SJSA1 (cell line): ENCODE measurements around the gene PLA2G3. TPM values are rescaled to one million over a fixed set of nuclear protein-coding genes. Genes with fewer than 3 reads are reported as not detected.
"Not testable (repeated sequence)": the region's sequence is repeated elsewhere in the genome, so short reads cannot be mapped to it uniquely, and the experiment has no call there.

Experiments used
- DNase-seq, 2 experiments: peaks; one replicate each; pipeline ENCODE4 v3.0.0-alpha.2; 2015 to 2020; ENCODE audit warnings: low spot score in 2 of 2, low read depth in 1 of 2
- H3K27ac ChIP-seq: fragments of 250-450 bp; sonication (Bioruptor Pico); 2 replicates; pipeline ENCODE4 v1.5.1; 2020; ENCODE audit warnings: mild to moderate bottlenecking, moderate library complexity
- H3K27me3 ChIP-seq: fragments of 250-450 bp; sonication (Bioruptor Pico); replicated peaks from 2 replicates; pipeline ENCODE4 v1.5.1; 2020; ENCODE audit warnings: mild to moderate bottlenecking, moderate library complexity
- H3K36me3 ChIP-seq: fragments of 250-450 bp; sonication (Bioruptor Pico); 2 replicates; pipeline ENCODE4 v1.5.1; 2020; ENCODE audit warnings: mild to moderate bottlenecking
- H3K4me1 ChIP-seq: fragments of 250-450 bp; sonication (Bioruptor Pico); replicated peaks from 2 replicates; pipeline ENCODE4 v1.6.1; 2021; ENCODE audit warnings: mild to moderate bottlenecking
- H3K4me3 ChIP-seq: fragments of 250-450 bp; sonication (Bioruptor Pico); 2 replicates; pipeline ENCODE4 v1.5.1; 2020; ENCODE audit warnings: mild to moderate bottlenecking
- H3K9me3 ChIP-seq: fragments of 250-450 bp; sonication (Bioruptor Pico); replicated peaks from 2 replicates; pipeline ENCODE4 v1.5.1; 2020; ENCODE audit warnings: mild to moderate bottlenecking
- total RNA-seq: library from RNA; depleted of rRNA; stranded (reverse); fragments of >200 nt; shearing (Covaris generic); gene quantifications from 2 replicates; pipeline ENCODE4 v1.2.3, GENCODE V29; 2014

Gene PLA2G3
- total RNA-seq, 1 experiment from 2014 or later: not detected

- H3K9me3 ChIP-seq: no peaks in the 10 kb centered on the region
- H3K4me1 ChIP-seq: peaks cover 6% of the 10 kb centered on the region
- H3K27me3 ChIP-seq: no peaks in the 10 kb centered on the region
- no peaks in the 10 kb centered on the region for H3K36me3 ChIP-seq
- DNase-seq: no peak
- H3K27ac ChIP-seq: no peak overlapping the region
- H3K4me3 ChIP-seq: no peak overlapping the region
These were observed 15.4 kb downstream of the PLA2G3 start for GRCh38 chr22:31124811-31125465.

DNA sequence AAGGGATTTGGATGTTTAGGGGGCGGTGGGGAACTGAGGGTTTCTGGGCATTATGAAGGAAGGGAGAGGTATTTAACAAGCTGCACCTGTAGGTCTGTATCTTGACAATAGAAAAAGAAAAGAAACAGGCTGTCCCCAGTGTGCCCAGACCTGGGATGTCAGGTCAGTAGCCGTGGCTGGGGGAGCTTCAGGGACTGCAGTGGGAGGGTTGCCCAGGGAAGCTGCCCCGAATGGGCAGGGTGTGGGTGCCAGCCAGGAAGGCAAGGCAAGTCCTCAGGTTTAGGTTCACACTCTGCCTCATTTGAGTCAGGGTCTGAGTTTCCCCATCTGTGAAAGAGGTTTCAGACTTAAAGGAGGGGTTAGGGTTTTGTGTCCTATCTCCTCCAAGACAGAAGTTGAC, 16.0 kb downstream of the PLA2G3 start:
- no peak for DNase-seq
- Histone ChIP-seq H3K4me3 (no peak overlapping the region), H3K9me3 (no peaks in the 10 kb centered on the region), H3K4me1 (peaks cover 6% of the 10 kb centered on the region), H3K27ac (no peak overlapping the region), H3K27me3 (no peaks in the 10 kb centered on the region), H3K36me3 (no peaks in the 10 kb centered on the region)

- H3K9me3 ChIP-seq: no peaks in the 10 kb centered on the region
- H3K36me3 ChIP-seq: no peaks in the 10 kb centered on the region
- H3K4me1 ChIP-seq: peaks cover 6% of the 10 kb centered on the region
- no peaks in the 10 kb centered on the region for H3K27me3 ChIP-seq
- no peak overlapping the region for H3K27ac ChIP-seq
- peak overlapping the region; percentile 26; the same call in 1 of the 2 replicates for H3K4me3 ChIP-seq
- no peak for DNase-seq
These were observed 17.1 kb downstream of the PLA2G3 start for GRCh38 chr22:31123292-31123602.

DNA sequence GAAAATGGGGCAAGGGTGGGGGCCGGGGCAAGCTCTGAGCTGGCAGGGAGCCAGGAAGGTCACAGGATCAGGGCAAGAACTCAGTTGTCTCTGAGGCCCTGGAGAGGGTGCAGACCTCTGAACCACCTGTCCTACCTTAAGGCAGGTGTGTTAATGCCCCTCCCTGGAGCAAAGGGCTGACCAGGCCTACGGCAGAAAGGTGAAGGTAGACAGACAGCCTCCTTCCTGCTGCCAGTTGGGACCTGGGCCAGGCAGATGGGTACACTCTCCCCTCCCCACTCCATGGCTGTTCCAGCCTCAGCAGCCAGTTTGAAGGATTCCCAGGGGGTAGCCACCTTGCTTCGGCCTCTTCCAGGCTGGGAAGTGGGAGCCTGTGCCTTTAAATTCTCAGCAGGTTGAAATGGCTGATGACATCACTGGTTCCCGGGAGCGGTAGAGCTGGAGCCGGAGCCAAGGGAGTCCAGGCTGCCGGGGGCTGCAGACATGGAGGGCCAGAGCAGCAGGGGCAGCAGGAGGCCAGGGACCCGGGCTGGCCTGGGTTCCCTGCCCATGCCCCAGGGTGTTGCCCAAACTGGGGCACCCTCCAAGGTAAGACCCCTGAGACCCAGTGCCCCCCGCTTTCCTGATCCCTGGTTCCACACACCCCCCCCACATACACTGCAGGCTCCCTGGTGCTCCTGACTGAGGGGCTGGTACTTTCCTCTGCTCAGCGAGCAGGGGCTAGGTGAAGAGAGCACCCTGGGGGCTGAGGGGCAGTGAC, 17.6 kb downstream of the PLA2G3 start, which contains the start of gene INPP5J:
TSS of gene INPP5J (plus strand) at position 435 of the 760 bp plus-strand sequence. CDS start at position 484, 49 bp downstream.
- Histone ChIP-seq H3K27me3 (no peaks in the 10 kb centered on the region), H3K27ac (no peak within 1 kb of the TSS), H3K4me3 (peak within 1 kb of the TSS; percentile 26), H3K4me1 (peaks cover 6% of the 10 kb centered on the region), H3K9me3 (no peaks in the 10 kb centered on the region), H3K36me3 (no peaks in the 10 kb centered on the region)
- DNase-seq: no peak

GRCh38 chr22:31122196-31122531, 18.1 kb downstream of the PLA2G3 start:
- Histone ChIP-seq H3K27me3 (no peaks in the 10 kb centered on the region), H3K4me3 (no peak overlapping the region), H3K9me3 (no peaks in the 10 kb centered on the region), H3K36me3 (no peaks in the 10 kb centered on the region), H3K27ac (no peak overlapping the region), H3K4me1 (peaks cover 6% of the 10 kb centered on the region)
- no peak for DNase-seq

- Histone ChIP-seq H3K9me3 (no peaks in the 10 kb centered on the region), H3K4me3 (no peak overlapping the region), H3K27me3 (no peaks in the 10 kb centered on the region), H3K27ac (no peak overlapping the region), H3K36me3 (no peaks in the 10 kb centered on the region), H3K4me1 (peaks cover 6% of the 10 kb centered on the region)
- no peak for DNase-seq
These were observed 18.9 kb downstream of the PLA2G3 start for GRCh38 chr22:31121403-31121802.

- H3K36me3 ChIP-seq: no peaks in the 10 kb centered on the region
- H3K27me3 ChIP-seq: no peaks in the 10 kb centered on the region
- H3K4me1 ChIP-seq: peaks cover 6% of the 10 kb centered on the region
- H3K4me3 ChIP-seq: no peak overlapping the region
- DNase-seq: no peak
- no peak overlapping the region for H3K27ac ChIP-seq
- no peaks in the 10 kb centered on the region for H3K9me3 ChIP-seq
These were observed 19.7 kb downstream of the PLA2G3 start for GRCh38 chr22:31120642-31121041.

GRCh38 chr22:31120230-31120629, 20.1 kb downstream of the PLA2G3 start:
- Histone ChIP-seq H3K27me3 (no peaks in the 10 kb centered on the region), H3K4me1 (peaks cover 6% of the 10 kb centered on the region), H3K27ac (no peak overlapping the region), H3K4me3 (no peak overlapping the region), H3K9me3 (no peaks in the 10 kb centered on the region), H3K36me3 (no peaks in the 10 kb centered on the region)
- DNase-seq: no peak

DNA sequence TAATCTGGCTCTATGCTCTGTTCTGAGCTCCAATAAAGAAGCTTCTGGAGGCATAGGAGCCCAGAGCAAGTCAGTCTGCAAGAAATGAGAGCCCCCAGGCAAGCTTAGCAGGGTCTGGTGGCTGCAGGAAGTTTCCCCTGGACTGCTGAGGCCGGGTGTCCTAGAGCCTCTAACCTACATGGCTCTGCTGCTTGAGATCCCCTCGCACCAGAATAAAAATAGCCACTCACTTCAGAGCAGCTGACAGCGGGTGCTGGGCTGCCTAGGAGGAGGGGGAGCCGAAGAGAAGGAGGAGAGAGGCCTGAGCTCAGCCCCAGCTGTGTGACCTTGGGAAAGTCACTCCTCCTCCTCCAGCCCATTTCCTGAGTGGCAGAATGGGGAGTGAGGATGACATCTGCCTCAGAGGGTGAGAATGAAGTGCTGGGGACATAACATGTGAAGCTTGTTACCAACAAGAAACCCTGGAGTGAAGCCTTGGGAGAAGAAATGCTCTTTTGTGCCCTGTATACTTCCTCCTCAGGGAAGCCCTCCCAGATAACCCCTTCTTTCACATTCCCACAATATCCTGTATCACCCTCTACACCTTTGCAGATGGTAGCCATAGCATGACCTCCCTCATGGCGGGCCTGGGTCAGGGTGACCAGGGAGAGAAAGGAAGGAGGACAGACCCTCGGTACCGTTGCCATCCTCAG, 21.1 kb downstream of the PLA2G3 start:
- Histone ChIP-seq H3K4me3 (no peak overlapping the region), H3K36me3 (no peaks in the 10 kb centered on the region), H3K27ac (no peak overlapping the region), H3K9me3 (no peaks in the 10 kb centered on the region), H3K27me3 (no peaks in the 10 kb centered on the region), H3K4me1 (peaks cover 6% of the 10 kb centered on the region)
- no peak for DNase-seq

DNA sequence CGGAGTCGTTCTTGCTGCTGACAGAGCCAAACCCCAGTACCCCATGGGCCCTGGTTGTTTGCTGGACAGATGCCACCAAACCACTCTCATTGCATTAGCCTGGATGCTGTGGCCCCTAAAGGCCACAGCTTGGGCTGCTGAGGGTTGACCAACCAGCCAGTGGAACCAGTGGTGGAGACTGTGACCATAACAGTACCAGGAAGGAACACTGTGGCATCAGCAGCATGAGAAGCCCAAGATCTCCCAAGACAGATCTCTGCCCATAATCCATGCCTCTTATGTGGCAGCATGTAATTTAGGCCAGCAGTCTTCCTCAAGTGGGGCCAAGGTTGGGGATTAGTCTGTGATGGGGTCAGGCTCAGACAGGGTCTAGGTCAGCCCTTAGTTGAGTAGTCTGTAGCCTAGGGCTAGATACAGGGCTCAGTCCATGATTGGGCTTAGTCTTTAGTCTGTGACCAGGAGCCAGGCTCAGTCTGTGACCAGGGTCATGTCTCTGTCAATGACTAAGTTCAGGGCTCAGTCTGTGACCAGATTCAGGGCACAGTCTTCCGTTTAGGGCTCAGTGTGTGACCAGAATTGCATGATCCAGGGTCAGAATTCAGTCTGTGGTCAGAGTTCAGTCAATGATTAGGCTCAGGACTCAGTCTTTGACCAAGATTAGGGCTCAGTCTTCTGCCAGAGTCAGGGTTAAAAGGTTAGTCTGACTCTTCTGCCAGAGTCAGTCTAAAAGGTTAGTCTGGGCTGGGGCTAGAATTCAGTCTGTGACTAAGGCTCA, 22.1 kb downstream of the PLA2G3 start:
- Histone ChIP-seq H3K4me1 (peaks cover 6% of the 10 kb centered on the region), H3K36me3 (no peaks in the 10 kb centered on the region), H3K27ac (no peak overlapping the region), H3K27me3 (no peaks in the 10 kb centered on the region), H3K9me3 (no peaks in the 10 kb centered on the region), H3K4me3 (no peak overlapping the region)
- DNase-seq: no peak

DNA sequence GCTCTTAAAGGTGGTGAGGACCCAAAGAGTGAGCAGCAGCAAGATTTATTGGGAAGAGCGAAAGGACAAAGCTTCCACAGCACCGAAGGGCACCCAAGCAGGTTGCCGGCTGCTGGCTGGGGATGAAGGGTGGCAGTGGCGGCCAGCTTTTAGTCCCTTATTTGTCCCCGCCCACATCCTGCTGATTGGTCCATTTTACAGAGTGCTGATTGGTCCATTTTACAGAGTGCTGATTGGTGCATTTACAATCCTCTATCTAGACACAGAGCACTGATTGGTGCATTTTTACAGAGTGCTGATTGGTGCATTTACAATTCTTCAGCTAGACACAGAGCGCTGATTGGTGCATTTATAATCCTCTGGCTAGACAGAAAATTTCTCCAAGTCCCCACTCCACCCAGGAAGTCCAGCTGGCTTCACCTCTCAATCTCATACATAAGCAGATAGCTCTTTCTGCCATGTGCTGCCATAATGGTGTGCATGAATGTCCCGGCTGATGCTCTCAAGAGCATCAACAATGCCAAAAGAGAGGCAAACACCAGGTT, 27.7 kb downstream of the PLA2G3 start:
- H3K4me1 ChIP-seq, H3K27me3 ChIP-seq, H3K4me3 ChIP-seq, H3K9me3 ChIP-seq, H3K36me3 ChIP-seq, DNase-seq, H3K27ac ChIP-seq: not testable (repeated sequence)

DNA sequence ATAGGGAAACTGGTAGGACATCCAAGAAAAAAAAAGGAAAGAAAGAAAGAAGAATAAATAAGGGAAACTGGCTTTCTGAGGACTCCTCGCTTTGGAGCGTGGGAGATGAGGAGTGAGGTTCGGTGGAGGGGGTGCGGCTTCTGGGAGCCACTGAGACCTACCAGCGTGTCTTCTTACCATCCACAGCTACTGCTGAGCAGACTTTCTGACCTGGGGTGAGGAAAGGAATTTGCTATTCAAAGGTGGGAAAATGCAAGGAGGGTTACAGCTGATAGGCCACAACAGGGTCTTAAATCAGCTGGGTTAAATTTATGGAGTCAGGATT, 32.5 kb downstream of the PLA2G3 start:
- no peak for DNase-seq
- peaks cover 44% of the 10 kb centered on the region for H3K36me3 ChIP-seq
- H3K4me1 ChIP-seq: peaks cover 22% of the 10 kb centered on the region
- H3K9me3 ChIP-seq: 0 out of 2 replicates have a peak, but pooled peaks cover 5% of the 10 kb centered on the region
- peak overlapping the region; percentile 18 for H3K4me3 ChIP-seq
- H3K27ac ChIP-seq: no peak overlapping the region
- H3K27me3 ChIP-seq: no peaks in the 10 kb centered on the region

DNA sequence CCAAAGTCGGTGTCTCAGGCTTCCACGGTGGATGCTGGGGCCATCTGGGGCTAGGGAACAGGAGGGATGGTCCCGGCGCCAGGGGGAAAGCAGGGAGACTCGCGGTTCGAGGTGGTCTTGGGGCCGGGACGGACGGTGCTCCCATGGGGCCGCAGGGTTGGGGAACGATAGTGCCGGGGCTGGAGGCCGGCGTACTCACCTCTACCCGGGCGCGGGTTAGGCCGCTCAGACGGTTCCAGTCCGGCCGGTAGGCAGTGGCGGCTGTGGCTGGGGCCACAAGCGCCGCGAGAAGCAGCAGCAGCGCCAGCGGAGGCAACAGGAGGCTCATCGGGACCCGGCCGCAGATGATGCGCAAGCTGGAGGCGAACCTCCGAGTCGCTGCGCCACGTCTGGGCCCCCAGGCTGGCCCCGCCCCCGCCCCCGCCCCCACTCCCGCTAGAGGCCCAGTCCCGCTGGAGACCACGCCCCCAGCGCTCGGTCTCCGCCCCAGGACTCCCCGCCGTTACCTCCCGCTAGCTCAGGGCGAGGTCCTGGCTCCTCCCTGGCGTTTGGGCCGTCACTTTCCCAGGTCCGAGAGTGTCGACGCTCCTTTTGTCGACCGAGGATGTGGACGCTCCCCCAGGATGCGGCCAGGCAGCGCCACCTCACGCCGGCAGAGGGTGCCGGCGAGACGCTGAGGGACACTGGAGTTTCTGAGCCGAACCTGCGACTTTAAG, 33.0 kb downstream of the PLA2G3 start, which contains the start of gene SELENOM:
TSS of gene SELENOM (minus strand) at position 391 of the 716 bp plus-strand sequence. CDS start at position 328, 63 bp downstream.
- DNase-seq: peak; percentile 97 to 99
- H3K27ac ChIP-seq: peak within 1 kb of the TSS; percentile 84
- H3K27me3 ChIP-seq: no peaks in the 10 kb centered on the region
- peaks cover 27% of the 10 kb centered on the region for H3K4me1 ChIP-seq
- H3K36me3 ChIP-seq: peaks cover 50% of the 10 kb centered on the region
- H3K9me3 ChIP-seq: no peaks in the 10 kb centered on the region
- H3K4me3 ChIP-seq: peak within 1 kb of the TSS; percentile 87
